GM18508 (cell line): Measurements from ENCODE around the gene MAP3K12.
"Not testable (repeated sequence)": the region's sequence is repeated elsewhere in the genome, so short reads cannot be mapped to it uniquely, and the experiment has no call there.

Experiments used
- ATAC-seq: cut with Tn5 transposase; IDR thresholded peaks from one replicate; pipeline ENCODE4 v1.9.1; 2021; ENCODE audit warnings: moderate number of reproducible peaks; ENCODE audit not compliant: insufficient read depth, unreplicated experiment

The MAP3K12 gene, protein sequence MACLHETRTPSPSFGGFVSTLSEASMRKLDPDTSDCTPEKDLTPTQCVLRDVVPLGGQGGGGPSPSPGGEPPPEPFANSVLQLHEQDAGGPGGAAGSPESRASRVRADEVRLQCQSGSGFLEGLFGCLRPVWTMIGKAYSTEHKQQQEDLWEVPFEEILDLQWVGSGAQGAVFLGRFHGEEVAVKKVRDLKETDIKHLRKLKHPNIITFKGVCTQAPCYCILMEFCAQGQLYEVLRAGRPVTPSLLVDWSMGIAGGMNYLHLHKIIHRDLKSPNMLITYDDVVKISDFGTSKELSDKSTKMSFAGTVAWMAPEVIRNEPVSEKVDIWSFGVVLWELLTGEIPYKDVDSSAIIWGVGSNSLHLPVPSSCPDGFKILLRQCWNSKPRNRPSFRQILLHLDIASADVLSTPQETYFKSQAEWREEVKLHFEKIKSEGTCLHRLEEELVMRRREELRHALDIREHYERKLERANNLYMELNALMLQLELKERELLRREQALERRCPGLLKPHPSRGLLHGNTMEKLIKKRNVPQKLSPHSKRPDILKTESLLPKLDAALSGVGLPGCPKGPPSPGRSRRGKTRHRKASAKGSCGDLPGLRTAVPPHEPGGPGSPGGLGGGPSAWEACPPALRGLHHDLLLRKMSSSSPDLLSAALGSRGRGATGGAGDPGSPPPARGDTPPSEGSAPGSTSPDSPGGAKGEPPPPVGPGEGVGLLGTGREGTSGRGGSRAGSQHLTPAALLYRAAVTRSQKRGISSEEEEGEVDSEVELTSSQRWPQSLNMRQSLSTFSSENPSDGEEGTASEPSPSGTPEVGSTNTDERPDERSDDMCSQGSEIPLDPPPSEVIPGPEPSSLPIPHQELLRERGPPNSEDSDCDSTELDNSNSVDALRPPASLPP

GRCh38 chr12:53499266-53500141 is at the start of gene MAP3K12:
MAP3K12 (minus strand) TSS chr12:53499458; CDS start chr12:53487391, 12,067 bp downstream.
- no peak for ATAC-seq

DNA sequence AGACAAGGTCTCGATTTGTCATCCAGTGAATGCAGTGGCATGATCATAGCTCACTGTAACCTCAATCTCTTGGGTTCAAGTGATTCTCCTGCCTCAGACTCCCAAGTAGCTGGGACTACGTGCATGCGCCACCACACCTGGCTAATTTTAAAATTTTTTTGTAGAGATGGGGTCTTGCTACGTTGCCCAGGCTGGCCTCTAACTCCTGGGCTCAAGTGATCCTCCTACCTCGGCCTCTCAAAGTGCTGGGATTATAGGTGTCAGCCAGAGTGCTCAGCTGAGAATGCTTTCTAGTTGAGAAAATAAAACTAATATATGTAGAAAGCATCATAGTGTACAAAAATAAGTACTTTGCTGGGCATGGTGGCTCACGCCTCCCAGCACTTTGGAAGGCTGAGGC is 49.1 kb upstream of the MAP3K12 start:
- ATAC-seq, result not testable (repeated sequence)

- ATAC-seq, result no peak
Measured at GRCh38 chr12:53543539-53543938, 44.3 kb upstream of the MAP3K12 start.

DNA sequence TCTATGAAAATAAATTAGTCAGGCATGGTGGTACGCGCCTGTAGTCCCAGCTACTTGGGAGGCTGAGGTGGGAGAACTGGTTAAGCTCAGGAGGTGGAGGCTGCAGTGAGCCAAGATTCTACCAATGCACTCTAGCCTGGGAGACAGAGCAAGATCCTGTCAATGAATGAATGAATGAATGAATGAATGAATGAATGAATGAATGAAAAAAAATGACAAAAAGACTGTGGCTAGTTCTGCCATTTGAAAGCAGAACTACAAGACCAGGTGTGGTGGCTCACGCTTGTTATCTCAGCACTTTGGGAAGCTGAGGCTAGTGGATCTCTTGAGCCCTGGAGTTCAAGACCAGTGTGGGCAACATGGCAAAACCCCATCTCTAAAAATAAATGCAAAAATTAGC is 40.3 kb upstream of the MAP3K12 start:
- ATAC-seq, result no peak

DNA sequence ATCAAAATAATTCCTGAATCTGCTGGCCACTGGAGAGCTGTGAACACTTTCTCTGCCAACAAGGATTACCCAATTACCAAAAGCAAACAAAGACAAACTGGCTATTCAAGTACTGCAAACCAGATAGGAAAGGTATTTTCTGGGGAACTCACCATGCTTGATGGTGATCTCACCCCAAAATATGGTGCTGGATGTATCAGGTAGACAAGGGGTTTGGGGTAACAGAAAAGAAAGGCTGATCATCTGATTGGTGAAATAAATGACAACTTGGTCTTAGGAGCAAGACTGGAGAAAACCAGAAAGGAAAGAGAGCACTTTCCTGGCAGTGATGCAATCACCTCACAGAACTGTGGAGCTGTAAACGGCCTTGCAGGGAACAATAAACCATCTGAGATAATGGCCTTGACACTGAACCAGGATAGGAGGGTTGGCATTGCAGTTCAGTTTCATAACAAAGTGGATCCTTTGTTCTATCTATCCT is 39.0 kb upstream of the MAP3K12 start:
- ATAC-seq, result no peak

GRCh38 chr12:53536962-53537361 is 37.7 kb upstream of the MAP3K12 start:
- ATAC-seq, result no peak

DNA sequence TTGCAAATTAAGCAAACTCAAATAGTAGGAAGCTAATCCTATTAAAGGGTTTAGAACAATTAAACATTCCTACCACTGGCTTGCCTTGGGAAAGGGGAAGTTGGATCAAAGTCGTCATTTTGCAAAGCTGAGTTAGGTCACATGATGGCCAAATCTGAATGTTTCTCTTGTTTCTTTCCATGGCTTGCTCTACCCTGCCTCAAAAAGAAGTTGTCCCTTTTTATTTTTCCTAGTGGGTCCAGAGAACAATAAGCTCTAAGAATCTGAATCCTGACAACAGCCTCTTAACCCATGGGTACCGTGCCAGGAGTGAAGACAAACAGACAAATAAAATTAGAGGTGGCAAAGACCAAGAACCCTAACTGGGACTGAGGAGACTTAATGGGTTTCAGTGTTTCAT is 34.2 kb upstream of the MAP3K12 start:
- no peak for ATAC-seq

GRCh38 chr12:53532524-53533445 is 33.5 kb upstream of the MAP3K12 start:
- no peak for ATAC-seq

GRCh38 chr12:53532021-53532420 is 32.8 kb upstream of the MAP3K12 start:
- ATAC-seq, result no peak

GRCh38 chr12:53530920-53531319 is 31.7 kb upstream of the MAP3K12 start:
- ATAC-seq, result no peak

DNA sequence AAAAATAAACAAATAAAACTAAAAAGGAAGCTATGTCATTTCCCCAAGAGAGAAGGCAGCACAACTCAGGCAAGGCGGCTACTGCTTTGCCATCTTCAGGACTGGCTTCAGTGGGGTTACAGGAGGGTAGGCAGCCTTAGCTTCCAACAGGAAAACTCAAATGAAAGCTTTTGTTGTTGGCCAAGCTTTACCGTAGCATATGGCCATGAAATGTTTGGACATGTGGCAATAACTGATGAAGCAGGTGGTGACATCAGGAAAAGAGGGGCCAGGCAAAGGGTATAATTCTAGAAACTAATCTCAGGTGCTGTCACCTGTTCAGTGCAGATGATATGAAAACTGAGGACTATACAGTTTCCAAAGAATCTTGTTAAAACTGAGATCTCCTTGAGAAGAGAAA is 30.8 kb upstream of the MAP3K12 start:
- no peak for ATAC-seq

- ATAC-seq, result no peak
Measured at GRCh38 chr12:53524476-53524875, 25.2 kb upstream of the MAP3K12 start.

- no peak for ATAC-seq
Measured at GRCh38 chr12:53523131-53523530, 23.9 kb upstream of the MAP3K12 start.

GRCh38 chr12:53518381-53518780 is 19.1 kb upstream of the MAP3K12 start:
- no peak for ATAC-seq

- ATAC-seq, result no peak
Measured at GRCh38 chr12:53516758-53517455, 17.6 kb upstream of the MAP3K12 start.

DNA sequence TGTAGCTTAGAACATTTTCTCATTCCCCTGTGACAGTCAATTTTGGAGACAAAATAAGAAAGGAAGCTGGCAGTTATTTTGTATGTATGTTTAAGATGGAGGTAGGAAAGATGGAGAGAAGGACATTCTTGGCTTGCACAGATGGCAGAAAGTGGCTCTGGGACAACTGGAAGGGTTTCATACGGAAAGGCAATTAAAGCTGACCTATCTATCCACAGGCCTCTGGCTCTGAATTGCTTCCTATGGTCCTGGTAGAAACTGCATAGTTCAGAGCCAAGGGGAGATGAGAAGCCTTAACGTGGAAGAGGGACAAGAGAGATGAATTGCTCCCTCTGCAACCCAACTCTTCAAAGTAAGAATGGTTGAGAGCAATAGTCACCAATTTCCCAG is 16.0 kb upstream of the MAP3K12 start:
- ATAC-seq, result no peak

GRCh38 chr12:53514628-53515290 is 15.5 kb upstream of the MAP3K12 start:
- ATAC-seq, result no peak
